CD4-positive, CD25-positive, alpha-beta regulatory T cell (primary cell): Measurements from ENCODE around the gene SMAD2. TPM values are rescaled to one million over a fixed set of nuclear protein-coding genes. Genes with fewer than 3 reads are reported as not detected.
A peak's percentile ranks its signal among the peaks of the same experiment; 100 is the strongest.

Source experiments
- ATAC-seq, 2 donors: fragments of 150-1000 bp; cut with Tn5 transposase; one replicate each; pipeline ENCODE4 v1.10.0; 2021; ENCODE audit warnings: low read depth in 2 of 2, moderate number of reproducible peaks in 2 of 2, moderate library complexity in 1 of 2
- DNase-seq, 3 donors: peaks; one replicate each; pipeline versions ENCODE4 v3.0.0 to v3.0.0-alpha.2; 2012 to 2022; ENCODE audit warnings: mixed read lengths in 1 of 3
- H3K27ac ChIP-seq: one replicate; pipeline ENCODE4 v1.7.0; 2013; ENCODE audit warnings: mild to moderate bottlenecking, low read length; ENCODE audit not compliant: insufficient read depth, poor library complexity, severe bottlenecking
- H3K27me3 ChIP-seq: one replicate; pipeline ENCODE4 v1.7.0; 2013; ENCODE audit warnings: low read length; ENCODE audit not compliant: control insufficient read depth, insufficient read depth
- H3K36me3 ChIP-seq: one replicate; pipeline ENCODE4 v1.7.0; 2013; ENCODE audit warnings: mild to moderate bottlenecking, low read length, moderate library complexity; ENCODE audit not compliant: control insufficient read depth, insufficient read depth
- H3K4me1 ChIP-seq: 2 replicates; pipeline ENCODE4 v1.7.0; 2013; ENCODE audit warnings: mild to moderate bottlenecking, low read length; ENCODE audit not compliant: insufficient read depth, control insufficient read depth, poor library complexity, severe bottlenecking
- H3K4me3 ChIP-seq: one replicate; pipeline ENCODE4 v1.7.0; 2013; ENCODE audit warnings: low read depth, mild to moderate bottlenecking, low read length, moderate library complexity
- H3K9me3 ChIP-seq, 2 experiments: 1 replicate in 1 of 2; 2 replicates in 1 of 2; pipeline ENCODE4 v1.7.0; 2013; ENCODE audit warnings: low read length in 2 of 2, mild to moderate bottlenecking in 1 of 2, moderate library complexity in 1 of 2; ENCODE audit not compliant: control insufficient read depth in 2 of 2
- H3K27ac Mint-ChIP-seq, 3 donors: one replicate each; pipeline ENCODE4 v1.8.0; 2020 to 2022; ENCODE audit warnings: mild to moderate bottlenecking in 3 of 3, mixed read lengths in 3 of 3, moderate library complexity in 2 of 3
- H3K27me3 Mint-ChIP-seq: one replicate; pipeline ENCODE4 v1.8.0; 2022; ENCODE audit warnings: mild to moderate bottlenecking, mixed read lengths
- H3K36me3 Mint-ChIP-seq: one replicate; pipeline ENCODE4 v1.8.0; 2020; ENCODE audit warnings: mixed read lengths
- H3K4me1 Mint-ChIP-seq, 4 donors: one replicate each; pipeline ENCODE4 v1.8.0; 2020 to 2022; ENCODE audit warnings: mixed read lengths in 4 of 4, mild to moderate bottlenecking in 1 of 4
- H3K4me3 Mint-ChIP-seq, 4 donors: one replicate each; pipeline ENCODE4 v1.8.0; 2020 to 2022; ENCODE audit warnings: mild to moderate bottlenecking in 4 of 4, mixed read lengths in 4 of 4, moderate library complexity in 3 of 4
- H3K9me3 Mint-ChIP-seq, 7 donors: one replicate each; pipeline ENCODE4 v1.8.0; 2020 to 2022; ENCODE audit warnings: mixed read lengths in 7 of 7, mild to moderate bottlenecking in 3 of 7, moderate library complexity in 2 of 7
- polyA plus RNA-seq, 4 donors: library from polyadenylated mRNA; unstranded; fragments of 300-500 nt; fragmentation: Illumina TruSeq; gene quantifications; one replicate each; pipeline ENCODE4 v1.2.3, GENCODE V29; 2021
- total RNA-seq: library from RNA; stranded (reverse); gene quantifications from one replicate; pipeline ENCODE4 v1.2.3, GENCODE V29; 2022

Gene SMAD2
- total and polyA plus RNA-seq, 5 donors from 2014 or later = 78.1 to 115 (median 94.5) TPM

- H3K27ac ChIP-seq = no peak overlapping the region
- peaks cover 19% of the 10 kb centered on the region for H3K36me3 ChIP-seq
- no peaks in the 10 kb centered on the region for H3K27me3 ChIP-seq
- peaks cover 0 to 4% (median 0%) of the 10 kb centered on the region in 7 donors for H3K9me3 Mint-ChIP-seq
- H3K27me3 Mint-ChIP-seq = no peaks in the 10 kb centered on the region
- no peak overlapping the region for H3K4me3 ChIP-seq
- no peak overlapping the region for H3K27ac Mint-ChIP-seq
- peaks cover 44 to 54% (median 47%) of the 10 kb centered on the region in 4 donors for H3K4me1 Mint-ChIP-seq
- no peaks in the 10 kb centered on the region for H3K9me3 ChIP-seq
- no peak overlapping the region for H3K4me3 Mint-ChIP-seq
- no peak for ATAC-seq
- DNase-seq = no peak
- peaks cover 17% of the 10 kb centered on the region for H3K36me3 Mint-ChIP-seq
- H3K4me1 ChIP-seq = no peaks in the 10 kb centered on the region
These were observed 52.6 kb downstream of the SMAD2 start for GRCh38 chr18:47877892-47878291.

- ATAC-seq = no peak
- Mint-ChIP-seq H3K4me1 (peaks cover 46 to 56% (median 47%) of the 10 kb centered on the region in 4 donors), H3K36me3 (peaks cover 17% of the 10 kb centered on the region), H3K27me3 (no peaks in the 10 kb centered on the region), H3K9me3 (peaks cover 0 to 4% (median 0%) of the 10 kb centered on the region in 7 donors), H3K27ac (no peak overlapping the region), H3K4me3 (no peak overlapping the region)
- DNase-seq = peak in 1 of 3 donors; percentile 12
- Histone ChIP-seq H3K27me3 (no peaks in the 10 kb centered on the region), H3K9me3 (no peaks in the 10 kb centered on the region), H3K36me3 (peaks cover 13% of the 10 kb centered on the region), H3K4me1 (no peaks in the 10 kb centered on the region), H3K27ac (no peak overlapping the region), H3K4me3 (no peak overlapping the region)
These were observed 53.6 kb downstream of the SMAD2 start for GRCh38 chr18:47876813-47877212.

GRCh38 chr18:47873625-47874024, 56.8 kb downstream of the SMAD2 start:
- peaks cover 9% of the 10 kb centered on the region for H3K4me1 ChIP-seq
- DNase-seq (no peak), ATAC-seq (no peak)
- no peaks in the 10 kb centered on the region for H3K9me3 Mint-ChIP-seq
- H3K4me3 ChIP-seq = no peak overlapping the region
- no peak overlapping the region for H3K27ac ChIP-seq
- H3K27me3 Mint-ChIP-seq = no peaks in the 10 kb centered on the region
- H3K4me3 Mint-ChIP-seq = no peak overlapping the region
- no peaks in the 10 kb centered on the region for H3K27me3 ChIP-seq
- no peaks in the 10 kb centered on the region for H3K9me3 ChIP-seq
- peak overlapping the region in 2 of 3 donors; percentile 41 to 82 for H3K27ac Mint-ChIP-seq
- peaks cover 2% of the 10 kb centered on the region for H3K36me3 ChIP-seq
- peaks cover 44 to 70% (median 54%) of the 10 kb centered on the region in 4 donors for H3K4me1 Mint-ChIP-seq
- H3K36me3 Mint-ChIP-seq = peaks cover 12% of the 10 kb centered on the region

- Mint-ChIP-seq H3K36me3 (peaks cover 19% of the 10 kb centered on the region), H3K4me3 (no peak overlapping the region), H3K9me3 (no peaks in the 10 kb centered on the region), H3K27ac (no peak overlapping the region), H3K27me3 (no peaks in the 10 kb centered on the region), H3K4me1 (peaks cover 40 to 62% (median 49%) of the 10 kb centered on the region in 4 donors)
- H3K4me3 ChIP-seq = no peak overlapping the region
- H3K27me3 ChIP-seq = no peaks in the 10 kb centered on the region
- peaks cover 12% of the 10 kb centered on the region for H3K36me3 ChIP-seq
- ATAC-seq (no peak), DNase-seq (no peak)
- H3K9me3 ChIP-seq = no peaks in the 10 kb centered on the region
- peaks cover 9% of the 10 kb centered on the region for H3K4me1 ChIP-seq
- no peak overlapping the region for H3K27ac ChIP-seq
These were observed 58.0 kb downstream of the SMAD2 start for GRCh38 chr18:47872426-47872825.

GRCh38 chr18:47871288-47871687, 59.2 kb downstream of the SMAD2 start:
- no peaks in the 10 kb centered on the region for H3K9me3 Mint-ChIP-seq
- H3K27ac Mint-ChIP-seq = no peak overlapping the region
- no peak overlapping the region for H3K4me3 ChIP-seq
- H3K9me3 ChIP-seq = no peaks in the 10 kb centered on the region
- ATAC-seq (no peak), DNase-seq (no peak)
- H3K27ac ChIP-seq = no peak overlapping the region
- H3K36me3 ChIP-seq = peaks cover 14% of the 10 kb centered on the region
- no peak overlapping the region for H3K4me3 Mint-ChIP-seq
- no peaks in the 10 kb centered on the region for H3K27me3 Mint-ChIP-seq
- H3K27me3 ChIP-seq = no peaks in the 10 kb centered on the region
- peaks cover 32 to 55% (median 42%) of the 10 kb centered on the region in 4 donors for H3K4me1 Mint-ChIP-seq
- peaks cover 25% of the 10 kb centered on the region for H3K36me3 Mint-ChIP-seq
- peaks cover 9% of the 10 kb centered on the region for H3K4me1 ChIP-seq

GRCh38 chr18:47870605-47871004, 59.9 kb downstream of the SMAD2 start:
- no peaks in the 10 kb centered on the region for H3K27me3 Mint-ChIP-seq
- peaks cover 30 to 53% (median 41%) of the 10 kb centered on the region in 4 donors for H3K4me1 Mint-ChIP-seq
- Histone ChIP-seq H3K36me3 (peaks cover 14% of the 10 kb centered on the region), H3K9me3 (no peaks in the 10 kb centered on the region), H3K27ac (no peak overlapping the region), H3K27me3 (no peaks in the 10 kb centered on the region), H3K4me3 (no peak overlapping the region), H3K4me1 (peaks cover 9% of the 10 kb centered on the region)
- DNase-seq (peak in 1 of 3 donors; percentile 39), ATAC-seq (peak in 1 of 2 donors; percentile 53)
- no peaks in the 10 kb centered on the region for H3K9me3 Mint-ChIP-seq
- H3K4me3 Mint-ChIP-seq = no peak overlapping the region
- no peak overlapping the region for H3K27ac Mint-ChIP-seq
- peaks cover 25% of the 10 kb centered on the region for H3K36me3 Mint-ChIP-seq

GRCh38 chr18:47868744-47869143, 61.7 kb downstream of the SMAD2 start:
- Mint-ChIP-seq H3K36me3 (peaks cover 41% of the 10 kb centered on the region), H3K27me3 (no peaks in the 10 kb centered on the region), H3K9me3 (peaks cover 0 to 1% (median 0%) of the 10 kb centered on the region in 7 donors), H3K27ac (no peak overlapping the region), H3K4me1 (peaks cover 20 to 36% (median 31%) of the 10 kb centered on the region in 4 donors), H3K4me3 (no peak overlapping the region)
- DNase-seq = no peak
- no peaks in the 10 kb centered on the region for H3K27me3 ChIP-seq
- H3K27ac ChIP-seq = no peak overlapping the region
- H3K4me1 ChIP-seq = peaks cover 9% of the 10 kb centered on the region
- no peak overlapping the region for H3K4me3 ChIP-seq
- peaks cover 26% of the 10 kb centered on the region for H3K36me3 ChIP-seq
- no peaks in the 10 kb centered on the region for H3K9me3 ChIP-seq
- no peak for ATAC-seq

GRCh38 chr18:47865183-47865582, 65.3 kb downstream of the SMAD2 start:
- no peaks in the 10 kb centered on the region for H3K4me1 ChIP-seq
- no peak overlapping the region for H3K27ac ChIP-seq
- ATAC-seq (no peak), DNase-seq (no peak)
- H3K9me3 Mint-ChIP-seq = peaks cover 0 to 3% (median 0%) of the 10 kb centered on the region in 7 donors
- H3K27me3 ChIP-seq = no peaks in the 10 kb centered on the region
- peaks cover 46% of the 10 kb centered on the region for H3K36me3 ChIP-seq
- H3K9me3 ChIP-seq = no peaks in the 10 kb centered on the region
- no peaks in the 10 kb centered on the region for H3K27me3 Mint-ChIP-seq
- H3K27ac Mint-ChIP-seq = peak overlapping the region in 1 of 3 donors; percentile 23
- H3K36me3 Mint-ChIP-seq = peaks cover 62% of the 10 kb centered on the region
- H3K4me3 ChIP-seq = no peak overlapping the region
- H3K4me1 Mint-ChIP-seq = peaks cover 6 to 15% (median 8%) of the 10 kb centered on the region in 4 donors
- H3K4me3 Mint-ChIP-seq = no peak overlapping the region
